ENCODE measurements around the gene STARD13. TPM values are rescaled to one million over a fixed set of nuclear protein-coding genes. Genes with fewer than 3 reads are reported as not detected.

Gene STARD13, protein sequence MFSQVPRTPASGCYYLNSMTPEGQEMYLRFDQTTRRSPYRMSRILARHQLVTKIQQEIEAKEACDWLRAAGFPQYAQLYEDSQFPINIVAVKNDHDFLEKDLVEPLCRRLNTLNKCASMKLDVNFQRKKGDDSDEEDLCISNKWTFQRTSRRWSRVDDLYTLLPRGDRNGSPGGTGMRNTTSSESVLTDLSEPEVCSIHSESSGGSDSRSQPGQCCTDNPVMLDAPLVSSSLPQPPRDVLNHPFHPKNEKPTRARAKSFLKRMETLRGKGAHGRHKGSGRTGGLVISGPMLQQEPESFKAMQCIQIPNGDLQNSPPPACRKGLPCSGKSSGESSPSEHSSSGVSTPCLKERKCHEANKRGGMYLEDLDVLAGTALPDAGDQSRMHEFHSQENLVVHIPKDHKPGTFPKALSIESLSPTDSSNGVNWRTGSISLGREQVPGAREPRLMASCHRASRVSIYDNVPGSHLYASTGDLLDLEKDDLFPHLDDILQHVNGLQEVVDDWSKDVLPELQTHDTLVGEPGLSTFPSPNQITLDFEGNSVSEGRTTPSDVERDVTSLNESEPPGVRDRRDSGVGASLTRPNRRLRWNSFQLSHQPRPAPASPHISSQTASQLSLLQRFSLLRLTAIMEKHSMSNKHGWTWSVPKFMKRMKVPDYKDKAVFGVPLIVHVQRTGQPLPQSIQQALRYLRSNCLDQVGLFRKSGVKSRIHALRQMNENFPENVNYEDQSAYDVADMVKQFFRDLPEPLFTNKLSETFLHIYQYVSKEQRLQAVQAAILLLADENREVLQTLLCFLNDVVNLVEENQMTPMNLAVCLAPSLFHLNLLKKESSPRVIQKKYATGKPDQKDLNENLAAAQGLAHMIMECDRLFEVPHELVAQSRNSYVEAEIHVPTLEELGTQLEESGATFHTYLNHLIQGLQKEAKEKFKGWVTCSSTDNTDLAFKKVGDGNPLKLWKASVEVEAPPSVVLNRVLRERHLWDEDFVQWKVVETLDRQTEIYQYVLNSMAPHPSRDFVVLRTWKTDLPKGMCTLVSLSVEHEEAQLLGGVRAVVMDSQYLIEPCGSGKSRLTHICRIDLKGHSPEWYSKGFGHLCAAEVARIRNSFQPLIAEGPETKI
- total RNA-seq: 23.7 and 25.0 TPM in 2 replicates

DNA sequence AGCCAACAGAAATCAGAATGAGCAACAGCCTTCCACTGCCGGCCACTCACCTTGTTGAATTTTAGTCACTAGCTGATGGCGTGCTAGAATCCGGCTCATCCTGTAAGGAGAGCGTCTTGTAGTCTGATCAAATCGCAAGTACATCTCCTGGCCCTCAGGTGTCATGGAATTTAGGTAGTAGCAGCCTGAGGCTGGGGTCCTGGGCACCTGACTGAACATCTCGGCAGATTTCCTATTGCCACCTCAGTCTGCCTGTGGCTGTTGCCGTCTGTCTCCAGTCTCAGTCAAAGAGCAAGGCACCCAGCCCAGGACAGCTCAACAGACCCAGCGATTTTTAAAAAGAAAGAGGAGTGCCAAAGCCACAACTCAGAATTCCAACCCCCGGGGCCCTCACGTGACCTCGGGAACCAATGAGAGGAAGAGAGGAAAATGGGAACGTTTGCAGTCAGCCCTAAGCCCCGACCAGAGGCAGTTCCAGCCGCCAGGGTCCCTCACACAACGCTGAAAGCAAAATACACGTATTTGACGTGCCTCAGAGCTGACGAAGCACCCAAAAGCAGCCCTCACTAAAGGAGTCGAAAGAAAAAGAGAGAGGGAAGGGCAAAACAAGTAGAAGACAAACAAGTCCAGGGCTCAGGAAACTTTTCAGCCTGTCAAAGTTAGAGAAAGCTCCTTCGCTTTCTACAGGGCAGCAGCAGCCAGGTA is at the start of gene STARD13:
Gene STARD13, minus strand, starts transcription at position 336 of the 705 bp plus-strand sequence. Its CDS starts 117 bp downstream, at position 219.

